GM19099 (cell line): ENCODE results near the gene IDH3A.

Experiments
- POLR2A ChIP-seq: IDR thresholded peaks from 3 replicates; pipeline ENCODE4 v1.6.1; 2011; ENCODE audit warnings: low read depth; ENCODE audit not compliant: insufficient read length; ENCODE audit errors: extremely low read depth

The IDH3A gene

DNA sequence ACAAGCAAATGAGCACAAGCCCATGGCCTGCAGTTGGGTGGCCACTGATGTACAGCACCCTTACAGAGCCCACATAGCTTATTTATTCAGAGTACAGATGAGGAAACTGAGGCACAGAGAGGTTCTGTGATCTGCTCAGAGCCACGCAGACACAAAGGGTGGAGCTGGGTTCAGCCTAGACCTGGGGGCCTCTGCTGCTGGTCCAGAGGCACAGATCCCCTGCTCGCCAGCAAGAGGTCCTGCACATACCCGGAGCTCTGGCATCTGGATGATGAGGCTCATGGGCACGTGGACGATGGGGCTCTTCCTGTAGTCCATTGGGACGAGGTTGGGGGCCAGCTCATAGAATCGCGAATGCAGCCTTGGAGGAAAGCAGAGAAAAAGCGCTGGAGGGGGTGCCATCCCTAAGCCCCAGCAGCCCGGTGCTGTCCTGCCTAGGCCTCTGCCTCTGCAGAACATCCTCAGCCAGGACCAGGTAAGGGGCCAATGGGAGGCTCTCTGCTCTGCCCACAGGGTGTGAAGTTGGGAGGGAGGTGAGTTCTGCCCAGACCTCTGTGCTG, 38.2 kb upstream of the IDH3A start:
- no peak for TF ChIP-seq POLR2A

DNA sequence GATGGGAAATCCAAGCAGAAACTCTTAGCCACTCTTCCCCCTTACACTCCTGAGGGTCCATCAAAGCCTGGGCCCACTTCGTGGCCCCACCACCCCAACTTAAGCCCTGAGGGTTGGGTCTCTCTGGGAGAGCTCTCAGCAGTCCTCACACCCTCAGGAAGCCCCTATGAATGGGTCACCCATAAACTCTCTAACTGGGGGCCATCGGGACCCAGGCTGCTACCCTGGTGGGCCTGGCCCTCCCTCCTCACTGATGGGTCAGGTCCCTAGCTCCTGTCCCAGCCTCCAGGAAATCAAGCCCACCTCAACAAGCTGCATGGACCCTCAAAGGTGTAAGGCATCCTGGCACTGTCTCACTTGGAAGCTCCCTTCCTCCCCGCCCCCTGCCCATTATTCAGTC, 37.4 kb upstream of the IDH3A start:
- no peak for TF ChIP-seq POLR2A

- no peak for TF ChIP-seq POLR2A
Measured at GRCh38 chr15:78112551-78112950, 36.6 kb upstream of the IDH3A start.

DNA sequence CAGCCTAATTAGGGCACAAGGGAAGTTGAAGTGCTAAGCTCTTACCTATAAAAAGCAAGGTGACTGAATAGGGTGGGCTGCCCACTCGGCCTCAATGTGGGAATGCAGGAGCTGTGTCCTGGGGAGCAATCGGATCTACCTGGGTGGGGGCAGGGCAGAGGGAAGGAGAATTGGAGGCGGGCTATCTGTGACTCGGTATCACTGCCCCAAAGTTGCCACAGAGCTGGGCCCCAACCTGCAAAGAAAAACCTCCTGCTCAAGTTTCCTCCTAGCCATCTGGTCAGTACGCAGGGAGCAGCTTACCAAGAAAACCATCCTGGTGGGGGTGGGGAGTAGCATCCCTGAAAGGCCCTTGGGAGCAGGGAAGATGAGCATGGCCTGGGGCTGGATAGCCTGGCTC, 28.6 kb upstream of the IDH3A start:
- TF ChIP-seq POLR2A = no peak

DNA sequence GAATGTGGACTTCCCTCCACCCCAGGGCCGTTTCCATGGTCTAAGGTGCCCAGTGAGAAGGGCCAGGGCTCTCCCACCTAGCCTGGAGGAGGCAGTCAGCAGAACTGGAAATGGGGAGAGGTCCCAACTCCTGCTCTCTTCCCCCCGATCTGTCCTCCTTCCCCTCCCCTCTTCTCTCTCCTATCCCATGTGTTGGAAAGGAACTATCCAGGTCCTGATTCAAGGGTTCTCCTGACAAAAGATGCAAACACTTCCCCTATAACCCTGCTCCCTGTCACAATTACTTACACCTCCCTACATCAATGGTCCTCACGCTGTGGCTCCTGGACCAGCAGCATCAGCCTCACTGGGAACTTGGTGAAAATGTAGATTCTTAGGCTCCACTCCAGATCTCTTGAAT, 23.9 kb upstream of the IDH3A start:
- no peak for TF ChIP-seq POLR2A

GRCh38 chr15:78127882-78128281, 21.3 kb upstream of the IDH3A start:
- no peak for TF ChIP-seq POLR2A

DNA sequence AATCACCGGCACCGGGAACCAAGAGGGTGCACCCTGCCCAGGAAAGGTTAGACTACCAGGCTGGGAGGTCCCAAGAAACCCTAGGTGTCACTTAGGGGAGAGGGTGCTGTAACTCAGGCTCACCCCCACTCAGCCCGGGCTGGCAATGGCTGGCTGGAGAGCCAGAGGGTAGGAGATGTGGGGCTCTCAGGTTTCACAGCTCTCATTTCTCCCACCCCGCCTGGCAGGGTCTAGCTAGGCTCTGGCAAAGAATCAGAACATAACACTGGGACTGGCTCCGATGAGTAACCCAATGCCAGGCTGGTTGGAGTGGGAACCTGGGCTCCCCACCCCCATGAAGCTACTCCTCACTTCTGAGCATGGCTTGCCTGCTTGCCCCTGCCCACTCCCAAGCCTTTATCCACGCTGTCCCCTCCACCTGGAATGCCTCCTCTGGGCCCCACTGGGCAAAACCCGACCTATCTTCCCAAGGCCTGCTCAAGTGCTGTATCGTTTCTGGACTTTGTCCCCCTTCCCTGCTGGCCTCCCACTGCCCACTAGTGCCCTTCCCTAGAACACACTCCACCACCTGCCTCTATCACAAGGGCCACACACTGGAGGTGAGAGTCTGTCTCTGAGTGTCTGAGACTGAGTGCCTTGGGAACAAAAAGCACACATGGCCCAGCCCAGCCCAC, 19.9 kb upstream of the IDH3A start:
- no peak for TF ChIP-seq POLR2A

DNA sequence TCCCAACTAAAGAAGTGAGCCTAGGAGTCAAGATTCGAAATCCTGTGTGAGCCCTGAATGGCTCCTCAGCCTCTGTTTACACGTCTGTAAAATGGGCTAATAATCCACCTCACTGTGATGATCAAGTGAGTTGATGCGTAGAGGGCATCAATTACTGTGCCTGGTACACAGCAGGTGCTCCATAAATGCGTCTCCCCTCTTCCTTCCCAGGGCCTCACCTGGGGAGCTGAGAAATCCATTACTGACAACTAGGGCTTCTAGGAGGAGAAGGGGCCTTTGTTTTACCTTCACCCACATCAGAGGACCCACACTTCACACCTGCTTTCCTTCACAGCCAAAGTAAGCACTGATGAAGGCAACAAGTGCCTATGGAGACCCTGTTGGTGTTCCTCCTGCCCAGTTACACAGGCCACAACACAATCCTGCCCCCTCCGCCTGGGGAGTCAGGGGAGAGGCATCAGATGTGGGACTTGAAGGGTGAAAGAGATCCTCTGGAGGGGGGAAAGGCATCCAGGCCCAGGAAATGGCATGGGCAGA, 19.3 kb upstream of the IDH3A start:
- no peak for TF ChIP-seq POLR2A

GRCh38 chr15:78130466-78131294, 18.5 kb upstream of the IDH3A start:
- no peak for TF ChIP-seq POLR2A

DNA sequence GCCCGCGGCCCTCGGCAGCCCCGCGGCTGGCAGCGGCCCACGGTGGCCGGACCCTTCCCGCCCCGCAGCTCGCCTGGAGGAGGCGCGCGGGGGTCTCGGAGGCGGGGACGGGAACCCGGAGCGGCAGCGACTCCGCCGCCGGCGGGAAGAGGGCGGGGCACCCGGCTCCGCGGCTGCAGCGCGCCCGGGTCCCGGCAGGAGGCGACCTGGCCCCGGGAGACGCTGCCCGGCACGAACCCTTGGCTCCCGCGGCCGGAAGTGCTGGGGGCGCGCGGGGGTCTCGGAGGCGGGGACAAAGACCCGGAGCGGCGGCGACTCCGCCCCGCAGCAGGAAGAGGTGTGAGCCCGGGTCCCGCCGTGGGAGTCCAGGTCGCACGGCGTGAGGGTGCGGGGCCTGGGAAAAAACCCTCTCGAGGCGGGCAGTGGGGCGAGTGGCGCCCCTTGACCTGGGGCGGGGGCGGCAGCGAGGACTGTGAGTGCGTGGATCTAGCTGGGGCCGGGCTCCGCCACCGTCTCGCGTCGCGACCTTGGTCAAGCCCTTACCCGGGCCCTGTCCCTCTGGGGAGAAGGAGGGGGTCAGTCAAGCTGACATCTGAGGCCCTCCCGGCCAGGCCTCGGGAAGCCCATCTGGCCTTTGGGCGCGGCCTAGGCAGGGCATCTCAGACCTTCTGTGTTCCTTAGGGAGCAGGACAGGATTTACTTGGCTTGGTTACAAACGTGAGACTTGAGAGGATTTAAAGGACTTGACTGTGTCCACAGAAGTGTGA, 17.7 kb upstream of the IDH3A start, which contains the start of gene CIB2:
CIB2 (minus strand) TSS at position 151 of the 767 bp plus-strand sequence. CDS start 230 bp downstream, outside the sequence.
- peak; percentile 64 for TF ChIP-seq POLR2A

DNA sequence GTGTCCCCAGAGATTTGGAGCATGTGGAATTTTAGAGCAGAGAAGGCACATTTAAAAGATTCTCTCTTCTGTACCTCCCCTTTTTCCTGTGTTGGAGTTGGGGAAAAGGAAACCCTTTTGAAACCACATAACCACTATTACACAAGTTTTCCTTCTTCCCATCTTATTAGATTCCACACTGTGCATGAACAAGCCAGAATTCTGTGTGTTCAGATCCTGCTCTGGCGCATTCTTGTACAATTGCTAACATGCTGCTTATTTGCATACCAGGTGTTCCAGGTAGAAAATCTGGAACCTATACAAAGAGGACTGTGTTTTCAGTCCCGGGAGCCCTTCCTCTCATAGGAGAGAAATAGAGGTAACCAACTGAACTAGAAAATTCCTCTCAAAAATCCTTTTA, 15.4 kb upstream of the IDH3A start:
- TF ChIP-seq POLR2A = no peak

DNA sequence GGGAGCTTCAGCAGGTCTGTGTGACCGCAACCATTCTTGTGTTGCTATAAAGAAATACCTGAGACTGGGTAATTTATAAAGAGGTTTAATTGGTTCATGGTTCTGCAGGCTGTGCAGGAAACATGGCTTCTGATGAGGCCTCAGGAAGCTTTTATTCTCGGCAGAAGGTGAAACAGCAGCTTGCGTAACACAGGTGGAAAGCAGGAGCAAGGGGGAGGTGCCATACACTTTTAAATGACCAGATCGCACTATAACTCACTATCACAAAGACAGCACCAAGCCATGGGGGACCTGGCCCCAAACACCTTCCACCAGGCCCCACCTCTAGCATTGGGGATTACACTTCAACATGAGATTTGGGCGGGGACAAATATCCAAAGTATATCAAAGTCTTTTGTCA, 9.6 kb upstream of the IDH3A start:
- no peak for TF ChIP-seq POLR2A

DNA sequence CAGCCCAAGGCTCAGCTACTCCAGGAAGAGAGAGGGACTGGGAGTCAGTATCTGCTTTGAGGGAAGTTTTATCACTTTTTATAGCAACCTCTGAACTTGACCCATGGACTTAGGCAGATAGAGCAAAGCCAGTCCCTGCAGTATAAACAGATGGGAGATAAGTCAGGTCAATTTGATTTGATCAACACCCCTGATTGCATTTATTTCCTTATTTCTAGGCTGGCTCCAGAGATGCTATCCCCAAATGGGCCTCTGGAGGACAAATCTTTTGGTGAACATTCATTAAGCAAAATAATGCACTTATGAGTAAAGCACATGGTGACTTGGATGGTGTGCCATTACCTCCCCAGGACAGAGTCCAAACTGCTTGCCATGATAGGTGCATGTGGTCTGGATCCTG, 8.9 kb upstream of the IDH3A start:
- TF ChIP-seq POLR2A = no peak

GRCh38 chr15:78142332-78142731, 6.8 kb upstream of the IDH3A start:
- TF ChIP-seq POLR2A = no peak
